ENCODE results near the gene SPINK13.

SPINK13 gene

GRCh38 chr5:148335259-148335658 lies 66.7 kb downstream of the SPINK13 start, which contains the start of gene SPINK9:
SPINK9 (plus strand) TSS chr5:148335559; CDS start chr5:148335614, 55 bp downstream.
- H3K4me3 ChIP-seq (ENCODE audit: low read depth, low read length), result no peak within 1 kb of the TSS
- in situ Hi-C loops (cut with HindIII; ENCODE audit: low sequenced_read_pairs), result no loop called here
- TF ChIP-seq CTCF (IDR thresholded peaks at IDR 0.05; ENCODE audit: low read depth, low read length), result no peak
- no peak for DNase-seq (ENCODE audit: low read depth, low spot score)

All from astrocyte of the spinal cord (primary cell).